DMS114 treated with DMSO at 0.1 percent for 48 hours (cell line): ENCODE results near the gene HILPDA.
"Not testable (repeated sequence)": the region's sequence is repeated elsewhere in the genome, so short reads cannot be mapped to it uniquely, and the experiment has no call there.

ENCODE experiments used
- DNase-seq: peaks from one replicate; lab custom pipeline; 2025; ENCODE audit not compliant: unreplicated experiment; lab: John Stamatoyannopoulos, UW

The HILPDA gene

DNA sequence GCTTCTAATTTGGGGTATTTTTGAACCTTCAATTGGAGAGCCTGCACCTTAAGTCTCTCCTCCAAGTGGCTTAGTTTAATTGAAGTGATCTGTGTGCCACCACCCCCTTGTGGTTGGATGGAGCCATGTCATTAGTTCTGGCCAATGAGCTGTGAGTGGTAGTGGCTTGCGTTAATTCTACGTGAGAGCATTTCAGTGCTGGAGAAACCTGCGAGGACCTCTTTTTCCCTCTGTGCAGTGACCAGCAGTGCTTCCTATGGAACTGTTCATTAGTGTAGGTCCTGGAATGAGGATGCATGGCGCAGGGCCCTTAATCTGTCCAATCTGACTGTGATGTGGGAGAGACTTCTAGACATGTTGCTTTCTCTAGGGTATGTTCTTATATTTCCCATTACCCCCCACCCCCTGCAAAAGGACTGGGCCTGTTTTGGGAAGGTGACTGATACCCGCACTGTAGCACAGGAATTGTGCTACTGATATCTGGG is 3.8 kb downstream of the HILPDA start:
- peak; percentile 33 for DNase-seq

DNA sequence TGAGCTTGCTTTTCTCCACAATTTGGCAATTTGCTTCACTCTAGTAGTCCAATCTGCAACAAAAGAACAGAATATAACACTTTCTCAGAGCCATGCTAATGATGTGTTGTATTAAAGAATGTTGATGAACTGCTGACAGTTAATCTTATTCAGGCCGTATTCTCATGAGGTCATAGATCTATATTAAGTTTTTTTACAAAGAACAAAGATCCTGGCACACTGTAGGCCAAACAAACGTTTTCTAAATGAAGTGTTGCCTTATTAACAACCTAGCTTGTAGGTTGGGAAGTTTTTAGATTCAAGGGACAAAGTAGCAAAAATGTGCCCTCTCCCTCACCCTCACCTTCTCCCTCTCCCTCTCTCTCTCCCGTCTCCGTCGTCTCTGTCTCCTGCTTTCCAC is 6.8 kb downstream of the HILPDA start:
- DNase-seq, result no peak

GRCh38 chr7:128463345-128463744 is 7.7 kb downstream of the HILPDA start:
- not testable (repeated sequence) for DNase-seq

GRCh38 chr7:128463933-128464332 is 8.3 kb downstream of the HILPDA start:
- DNase-seq, result not testable (repeated sequence)

DNA sequence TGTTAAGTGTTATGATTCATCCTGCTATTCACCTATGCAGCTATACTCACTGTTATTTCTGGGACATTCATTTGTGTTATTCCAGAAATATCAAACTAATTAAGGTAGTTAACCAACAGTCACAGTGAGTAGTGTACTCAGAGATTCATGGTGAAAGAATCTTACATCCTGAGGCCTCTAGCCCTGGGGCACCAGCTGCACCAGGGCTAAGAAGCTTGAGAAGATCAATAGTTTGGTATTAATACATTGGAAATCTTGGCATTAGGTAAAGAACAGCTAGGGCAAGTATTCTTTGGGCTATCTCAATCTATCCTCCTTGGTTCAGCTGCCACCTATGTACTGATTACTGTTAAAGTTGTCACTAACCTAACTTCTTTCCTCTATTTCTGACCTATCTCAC is 11.2 kb downstream of the HILPDA start:
- not testable (repeated sequence) for DNase-seq

- DNase-seq, result peak; percentile 86
These were observed 21.0 kb downstream of the HILPDA start, which contains the start of gene METTL2B for GRCh38 chr7:128476402-128477335. TSS of gene METTL2B (plus strand) at chr7:128476748. CDS start at chr7:128476766, 18 bp downstream.

DNA sequence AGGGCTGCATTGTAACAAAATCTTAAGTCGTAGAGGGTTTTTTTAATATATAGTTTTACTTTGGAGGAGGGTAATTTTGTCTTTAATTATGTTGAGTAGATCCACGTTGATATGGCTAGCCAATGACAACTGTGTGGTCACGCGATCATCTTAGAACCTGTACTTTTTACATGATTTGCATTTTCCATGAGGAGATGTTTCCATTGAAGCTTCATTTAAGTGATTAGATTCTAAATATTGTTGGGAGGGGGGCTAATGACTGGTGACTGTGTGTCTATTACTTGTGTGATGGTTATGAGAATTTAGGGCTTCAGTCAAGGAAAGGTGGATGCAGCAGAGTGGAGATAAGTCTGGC is 21.6 kb downstream of the HILPDA start:
- DNase-seq, result not testable (repeated sequence)

DNA sequence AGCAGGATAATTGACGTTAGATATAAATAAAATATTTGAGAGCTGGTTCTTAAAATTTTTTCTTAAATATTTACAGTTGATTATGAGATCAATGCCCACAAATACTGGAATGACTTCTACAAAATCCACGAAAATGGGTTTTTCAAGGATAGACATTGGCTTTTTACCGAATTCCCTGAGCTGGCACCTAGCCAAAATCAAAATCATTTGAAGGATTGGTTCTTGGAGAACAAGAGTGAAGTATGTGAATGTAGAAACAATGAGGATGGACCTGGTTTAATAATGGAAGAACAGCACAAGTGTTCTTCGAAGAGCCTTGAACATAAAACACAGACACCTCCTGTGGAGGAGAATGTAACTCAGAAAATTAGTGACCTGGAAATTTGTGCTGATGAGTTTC is 23.4 kb downstream of the HILPDA start:
- not testable (repeated sequence) for DNase-seq

- DNase-seq, result not testable (repeated sequence)
These were observed 32.5 kb downstream of the HILPDA start for GRCh38 chr7:128488134-128488533.

DNA sequence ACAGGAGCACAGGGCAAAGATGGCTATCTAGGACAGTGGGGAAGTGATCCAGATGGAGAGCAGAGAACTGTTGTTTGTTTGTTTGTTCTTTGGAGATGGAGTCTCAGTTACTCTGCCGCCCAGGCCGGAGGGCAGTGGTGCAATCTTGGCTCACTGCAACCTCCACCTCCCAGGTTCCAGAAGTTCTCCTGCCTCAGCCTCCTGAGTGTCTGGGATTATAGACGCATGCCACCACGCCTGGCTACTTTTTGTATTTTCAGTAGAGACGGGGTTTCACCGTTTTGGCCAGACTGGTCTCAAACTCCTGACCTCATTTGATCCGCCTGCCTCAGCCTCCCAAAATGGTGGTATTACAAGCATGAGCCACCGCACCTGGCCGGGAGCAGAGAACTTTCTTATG is 41.7 kb downstream of the HILPDA start:
- DNase-seq, result no peak

GRCh38 chr7:128505416-128505815 is 49.7 kb downstream of the HILPDA start:
- DNase-seq, result not testable (repeated sequence)

DNA sequence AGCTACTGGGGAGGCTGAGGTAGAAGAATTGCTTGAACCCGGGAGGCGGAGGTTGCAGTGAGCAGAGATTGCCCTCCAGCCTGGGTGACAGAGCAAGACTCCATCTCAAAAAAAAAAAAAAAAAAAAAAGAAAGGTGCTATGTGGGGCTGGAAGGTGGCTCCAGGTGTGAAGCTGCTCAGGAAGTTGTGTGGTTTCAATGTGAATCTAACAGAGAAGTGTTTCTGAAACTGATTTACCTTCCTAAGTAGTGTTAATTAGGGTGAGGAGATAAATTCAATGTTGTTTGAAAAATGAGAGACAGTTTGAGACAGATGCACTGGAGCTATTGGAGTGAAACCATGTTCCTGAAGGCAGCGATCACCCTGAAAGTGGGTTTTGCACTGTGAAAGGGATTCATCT is 51.1 kb downstream of the HILPDA start:
- not testable (repeated sequence) for DNase-seq

DNA sequence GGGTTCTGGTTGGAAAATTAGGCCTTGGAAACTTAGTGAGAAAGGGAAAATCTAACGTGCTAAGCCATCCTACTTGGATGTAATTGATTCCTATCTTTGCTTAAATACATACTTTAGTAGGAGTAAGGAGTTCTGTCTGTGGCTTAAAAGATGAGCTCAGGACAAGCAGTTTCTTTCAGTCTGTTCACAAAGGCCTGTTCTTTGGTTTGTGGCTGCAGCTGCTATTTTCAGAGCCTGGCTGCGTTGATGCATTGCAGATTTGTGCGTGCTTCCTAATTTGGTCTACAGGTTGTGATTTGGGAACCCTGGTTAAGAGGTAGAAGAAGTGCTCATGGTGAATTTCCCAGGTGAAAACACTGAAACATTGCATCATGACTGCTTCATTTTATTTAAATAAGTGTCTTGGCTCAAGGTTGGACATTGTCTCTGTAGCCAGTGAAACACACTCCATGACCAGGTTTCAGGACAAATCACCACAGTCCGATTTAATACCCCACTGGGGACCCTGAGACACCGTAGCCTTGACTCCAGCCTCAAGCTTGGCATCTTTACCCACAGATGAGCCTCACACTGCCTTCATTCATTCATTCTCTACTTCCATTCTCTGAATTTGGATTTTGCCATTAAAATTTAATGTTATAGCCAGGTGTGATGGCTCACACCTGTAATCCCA is 51.8 kb downstream of the HILPDA start:
- DNase-seq, result not testable (repeated sequence)
